HepG2 (cell line): ENCODE results near the gene MYL6B. TPM values are rescaled to one million over a fixed set of nuclear protein-coding genes. Genes with fewer than 3 reads are reported as not detected.
A peak's percentile ranks its signal among the peaks of the same experiment; 100 is the strongest.

ENCODE experiments used
- ATAC-seq: fragments of 200-7000 bp; cut with Tn5 transposase; 3 replicates; pipeline ENCODE4 v1.9.1; 2020; ENCODE audit warnings: mild to moderate bottlenecking, moderate library complexity
- BruUV-seq: library from RNA; stranded (reverse); fragments of 400-500 nt; replicated peaks from 2 replicates; lab custom pipeline; 2021; lab: Mats Ljungman, UMichigan
- CTCF ChIA-PET: fragments of 300-600 bp; formaldehyde crosslinking; extraction: SDS; loops from one replicate; lab custom pipeline; 2021; ENCODE audit warnings: low total read pairs, inconsistent platforms, low intra/inter-chr PET ratio; lab: Yijun Ruan, JAX
- POLR2A ChIA-PET: fragments of 350-600 bp; sonication (Branson Sonifier 250); formaldehyde crosslinking; loops from one replicate; lab custom pipeline; 2020; ENCODE audit warnings: antibody characterized with exemption, inconsistent platforms; lab: Yijun Ruan, JAX
- DNase-seq: peaks from one replicate; pipeline ENCODE4 v3.0.0-alpha.2; 2015; ENCODE audit warnings: low spot score
- FAIRE-seq: peaks from 3 replicates; lab custom pipeline; 2011; peaks lifted over from hg19 to GRCh38; lab: Jason Lieb, UNC
- H2AFZ ChIP-seq: one replicate; pipeline ENCODE4 v1.6.1; 2011; ENCODE audit warnings: low read length, inconsistent platforms
- H3K27ac ChIP-seq: fragments of 300-600 bp; 3 replicates; pipeline ENCODE4 v1.8.0; 2011; ENCODE audit warnings: mixed run types, mild to moderate bottlenecking, mixed read lengths, low read length, inconsistent platforms; ENCODE audit not compliant: insufficient read depth; ENCODE audit errors: extremely low read length
- H3K27me3 ChIP-seq, 2 experiments: fragments of 200-600 bp in 1 of 2; 2 replicates in 1 of 2; 3 replicates in 1 of 2; pipeline versions ENCODE4 v1.6.0 to v1.8.0; 2011; ENCODE audit warnings: low read length in 2 of 2, mild to moderate bottlenecking in 2 of 2, moderate library complexity in 2 of 2, inconsistent platforms in 1 of 2; ENCODE audit not compliant: insufficient read depth in 2 of 2, control insufficient read depth in 1 of 2
- H3K36me3 ChIP-seq, 2 experiments: fragments of 200-600 bp in 1 of 2; replicated peaks in 1 of 2; 2 replicates in 1 of 2; 3 replicates in 1 of 2; pipeline versions ENCODE4 v1.5.1 to v1.8.0; 2011; ENCODE audit warnings: low read length in 2 of 2, inconsistent platforms in 1 of 2; ENCODE audit not compliant: insufficient read depth in 2 of 2, control insufficient read depth in 1 of 2
- H3K4me1 ChIP-seq: 2 replicates; pipeline ENCODE4 v1.5.1; 2012; ENCODE audit warnings: low read length, inconsistent platforms; ENCODE audit not compliant: insufficient read depth
- H3K4me2 ChIP-seq: 2 replicates; pipeline ENCODE4 v1.6.0; 2011; ENCODE audit warnings: low read depth, low read length, inconsistent platforms
- H3K4me3 ChIP-seq, 3 experiments: fragments of 200-600 bp in 1 of 3; sonication (generic), shearing (Covaris generic) in 1 of 3; replicated peaks in 1 of 3; 2 replicates each; pipeline ENCODE4 v1.5.1; 2011 to 2016; ENCODE audit warnings: low read length in 3 of 3, inconsistent platforms in 2 of 3, low read depth in 2 of 3, mild to moderate bottlenecking in 2 of 3, control low read depth in 1 of 3, mixed read lengths in 1 of 3; ENCODE audit not compliant: insufficient read depth in 1 of 3
- H3K79me2 ChIP-seq: one replicate; pipeline ENCODE4 v1.6.1; 2011; ENCODE audit warnings: low read length, inconsistent platforms; ENCODE audit not compliant: insufficient read depth
- H3K9ac ChIP-seq: 2 replicates; pipeline ENCODE4 v1.6.0; 2011; ENCODE audit warnings: mild to moderate bottlenecking, low read depth, low read length, inconsistent platforms; ENCODE audit not compliant: insufficient read depth
- H3K9me3 ChIP-seq: 2 replicates; pipeline ENCODE4 v1.5.1; 2012; ENCODE audit warnings: mild to moderate bottlenecking, low read length
- H4K20me1 ChIP-seq: 2 replicates; pipeline ENCODE4 v1.6.0; 2011; ENCODE audit warnings: inconsistent platforms, mild to moderate bottlenecking, low read length, moderate library complexity; ENCODE audit not compliant: insufficient read depth
- AGO2 ChIP-seq: fragments of 200-400 bp; formaldehyde crosslinking; optimal IDR thresholded peaks from 2 replicates; pipeline ENCODE3; 2017; ENCODE audit warnings: mild to moderate bottlenecking, low read depth, low read length, moderate library complexity
- BCL3 ChIP-seq: sonication (generic); formaldehyde crosslinking; IDR thresholded peaks from 2 replicates; pipeline ENCODE4 v1.5.1; 2020; ENCODE audit warnings: mild to moderate bottlenecking, missing genetic modification reagents, moderate library complexity
- FLYWCH1 ChIP-seq: sonication (generic); formaldehyde crosslinking; IDR thresholded peaks from 2 replicates; pipeline ENCODE4 v1.8.1; 2023; ENCODE audit warnings: mild to moderate bottlenecking, missing genetic modification reagents
- GATA4 ChIP-seq: sonication (generic); IDR thresholded peaks from 2 replicates; pipeline ENCODE4 v1.6.1; 2016; ENCODE audit warnings: antibody characterized with exemption, low read depth, borderline replicate concordance
- HBP1 ChIP-seq: IDR thresholded peaks from 2 replicates; pipeline ENCODE4 v1.6.1; 2016; ENCODE audit warnings: low read depth, control low read depth
- KDM6A ChIP-seq: IDR thresholded peaks from 2 replicates; pipeline ENCODE4 v1.6.1; 2016; ENCODE audit warnings: low read depth
- MEIS1 ChIP-seq: sonication (generic); formaldehyde crosslinking; IDR thresholded peaks from 2 replicates; pipeline ENCODE4 v1.9.0; 2021; ENCODE audit warnings: mild to moderate bottlenecking, missing genetic modification reagents, moderate library complexity, borderline replicate concordance
- PCBP2 ChIP-seq: fragments of 200-400 bp; formaldehyde crosslinking; optimal IDR thresholded peaks from 2 replicates; pipeline ENCODE3; 2018; ENCODE audit warnings: low read length, low read depth; ENCODE audit not compliant: poor library complexity, severe bottlenecking
- PHF8 ChIP-seq: sonication (generic); formaldehyde crosslinking; IDR thresholded peaks from 2 replicates; pipeline ENCODE4 v1.5.0; 2020; ENCODE audit warnings: missing genetic modification reagents
- RBFOX2 ChIP-seq: fragments of 200-400 bp; formaldehyde crosslinking; IDR thresholded peaks from 2 replicates; pipeline ENCODE4 v1.6.1; 2017; ENCODE audit warnings: low read depth, mild to moderate bottlenecking, low read length
- TAF1 ChIP-seq: sonication (generic); formaldehyde crosslinking; IDR thresholded peaks from 2 replicates; pipeline ENCODE4 v1.4.0; 2020; ENCODE audit warnings: missing genetic modification reagents
- ZHX2 ChIP-seq, 2 experiments: sonication (generic) in 1 of 2; formaldehyde crosslinking in 1 of 2; IDR thresholded peaks; 2 replicates each; pipeline versions ENCODE4 v1.6.1 to v1.9.0; 2014 to 2022; ENCODE audit warnings: antibody characterized with exemption in 1 of 2, borderline replicate concordance in 1 of 2, inconsistent platforms in 1 of 2, low read depth in 1 of 2, missing genetic modification reagents in 1 of 2
- ZNF143 ChIP-seq: sonication (generic); formaldehyde crosslinking; IDR thresholded peaks from 2 replicates; pipeline ENCODE4 v1.4.0; 2020; ENCODE audit warnings: missing genetic modification reagents
- ZNF224 ChIP-seq: sonication (generic); formaldehyde crosslinking; IDR thresholded peaks from 2 replicates; pipeline ENCODE4 v1.5.0; 2020; ENCODE audit warnings: mild to moderate bottlenecking, missing genetic modification reagents
- ZNF253 ChIP-seq: sonication (generic); formaldehyde crosslinking; IDR thresholded peaks from 2 replicates; pipeline ENCODE4 v1.8.0; 2022; ENCODE audit warnings: mild to moderate bottlenecking, missing genetic modification reagents, borderline replicate concordance
- ZNF547 ChIP-seq: sonication (generic); formaldehyde crosslinking; IDR thresholded peaks from 2 replicates; pipeline ENCODE4 v1.5.1; 2020; ENCODE audit warnings: mild to moderate bottlenecking, missing genetic modification reagents
- WGBS: methylation state at CpG from one replicate; pipeline ENCODE4 v1.1.6; 2017; ENCODE audit warnings: low lambda C conversion rate; 5-methylcytosine and 5-hydroxymethylcytosine counted together
- in situ Hi-C: cut with HindIII; loops from 2 replicates; pipeline ENCODE4 v1.10.0; 2017; ENCODE audit warnings: low pct_unique_long_range_greater_than_20kb; ENCODE audit not compliant: extremely low pct_ligation_motif_present
- intact Hi-C: fragments of 100-400 bp; cut with micrococcal nuclease; formaldehyde crosslinking; loops from one replicate; pipeline ENCODE4 v1.10.0; 2022; ENCODE audit not compliant: unreplicated experiment
- polyA plus RNA-seq, 8 experiments: library from polyadenylated mRNA; depleted of rRNA in 3 of 8; stranded (reverse) in 7 of 8; unstranded in 1 of 8; fragments of >200 nt; fragmentation: Illumina TruSeq in 4 of 8; extraction: Trizol in 4 of 8; gene quantifications; 2 replicates each; pipeline versions ENCODE4 v1.2.1 to v1.2.3, GENCODE V29; 2011 to 2016; ENCODE audit warnings: low read depth in 4 of 8, missing spikeins in 1 of 8, mixed read lengths in 1 of 8; ENCODE audit not compliant: insufficient read depth in 1 of 8
- total RNA-seq, 5 experiments: library from RNA; depleted of rRNA; stranded (reverse); fragments of >200 nt; fragmentation: Illumina TruSeq; extraction: Trizol; gene quantifications; 2 replicates each; pipeline ENCODE4 v1.2.3, GENCODE V29; 2016; ENCODE audit warnings: low read depth in 1 of 5

The MYL6B gene
- total and polyA plus RNA-seq, 2 of the 13 experiments (the other 11 are each of a cell fraction or from before 2014, with no cell fraction given) = 75.7 to 88.7 TPM

DNA sequence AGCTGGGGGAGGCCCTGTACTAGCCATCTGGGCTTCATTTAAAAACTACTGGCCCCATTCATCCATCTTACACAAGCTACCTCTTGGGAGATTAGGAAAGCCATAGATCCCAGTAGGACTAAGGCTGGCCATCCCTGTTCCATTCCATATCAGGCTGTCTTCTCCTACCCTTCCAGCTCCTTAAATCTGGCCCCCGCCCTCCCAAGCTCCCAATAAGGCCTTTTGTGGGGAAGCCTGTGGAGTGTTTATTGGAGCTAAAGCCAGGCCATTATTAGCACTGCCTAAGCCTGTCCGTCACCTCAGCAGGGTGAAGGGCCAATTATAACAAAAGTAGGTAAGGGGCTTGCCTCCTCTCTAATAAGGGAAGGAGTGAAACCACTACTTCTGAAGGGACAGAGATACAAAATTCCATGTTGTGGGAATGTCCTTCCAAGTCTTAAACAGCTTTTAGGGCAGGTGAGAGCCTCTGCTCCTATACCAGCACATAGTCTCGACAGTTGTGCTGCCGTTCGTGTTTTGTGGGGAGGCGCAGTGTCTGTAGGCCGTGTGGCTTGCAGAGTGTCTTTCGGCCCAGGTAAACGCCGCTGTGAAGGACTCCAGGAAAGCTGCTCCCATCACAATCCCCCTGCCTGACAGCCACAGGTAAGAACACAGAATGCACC, 9.4 kb downstream of the MYL6B start:
- ATAC-seq = no peak
- no peak overlapping the region for H3K4me2 ChIP-seq
- H3K27ac ChIP-seq = no peak overlapping the region
- no peak overlapping the region for H2AFZ ChIP-seq
- H3K9me3 ChIP-seq = no peaks in the 10 kb centered on the region
- H3K4me1 ChIP-seq = peaks cover 36% of the 10 kb centered on the region
- POLR2A ChIA-PET = interaction anchor here (0.8 to 3.3 kb wide), 11 partner anchors 10 to 60 kb away, joined by 3 to 20 read pairs (median 6); partner anchors contain the start of genes ESYT1, MYL6B, RNF41 and SMARCC2
- no peak for DNase-seq
- intact Hi-C loops (no loop called here), in situ Hi-C loops (no loop called here)
- H4K20me1 ChIP-seq = peaks cover 28% of the 10 kb centered on the region
- no peaks in the 10 kb centered on the region; a peak in 1 of 5 replicates for H3K27me3 ChIP-seq
- no TSS peak for BruUV-seq
- peaks cover 29 to 56% of the 10 kb centered on the region in 2 experiments for H3K36me3 ChIP-seq
- peaks cover 25% of the 10 kb centered on the region for H3K79me2 ChIP-seq
- H3K4me3 ChIP-seq = no peak overlapping the region
- WGBS = 97% methylated on average over 10 of the region's 10 CpGs
- FAIRE-seq = no peak
- H3K9ac ChIP-seq = no peak overlapping the region
- CTCF ChIA-PET = no interaction called here
- TF ChIP-seq GATA4 (no peak), FLYWCH1 (CRISPR knock-in tag) (no peak), TAF1 (no peak), HBP1 (CRISPR knock-in tag) (no peak), AGO2 (peak; percentile 50), ZNF547 (CRISPR knock-in tag) (no peak), RBFOX2 (0 out of 2 replicates have a peak, but pooled peaks have one; percentile 3), PCBP2 (no peak), ZHX2 (IDR thresholded peaks at IDR 0.05; ENCODE audit: low read depth) (no peak), ZHX2 (CRISPR knock-in tag; IDR thresholded peaks at IDR 0.05; ENCODE audit: borderline replicate concordance) (no peak), MEIS1 (CRISPR knock-in tag) (no peak), PHF8 (CRISPR knock-in tag) (no peak), BCL3 (no peak), ZNF253 (no peak), KDM6A (CRISPR knock-in tag) (no peak), ZNF143 (CRISPR knock-in tag) (no peak), ZNF224 (CRISPR knock-in tag) (no peak)
